HEK293 (cell line): ENCODE results near the gene SNX7.
A peak's percentile ranks its signal among the peaks of the same experiment; 100 is the strongest.

ENCODE experiments used
- CTCF ChIA-PET: fragments of 350-600 bp; formaldehyde crosslinking; extraction: SDS; loops from one replicate; lab custom pipeline; 2021; ENCODE audit warnings: antibody characterized with exemption; lab: Yijun Ruan, JAX
- POLR2A ChIA-PET: fragments of 300-600 bp; formaldehyde crosslinking; extraction: SDS; loops from one replicate; lab custom pipeline; 2020; ENCODE audit warnings: antibody characterized with exemption, inconsistent platforms; lab: Yijun Ruan, JAX
- H3K27ac ChIP-seq: fragments of 200-500 bp; sonication (Bioruptor generic); 2 replicates; pipeline ENCODE4 v1.5.1; 2014; ENCODE audit warnings: low read depth, low read length, control low read depth, inconsistent platforms; ENCODE audit errors: extremely low read depth
- H3K36me3 ChIP-seq, 2 experiments: fragments of 200-500 bp in 1 of 2; sonication (Bioruptor generic) in 1 of 2; 1 replicate in 1 of 2; 2 replicates in 1 of 2; pipeline ENCODE4 v1.5.1; 2014 to 2017; ENCODE audit warnings: inconsistent platforms in 2 of 2, low read length in 2 of 2; ENCODE audit not compliant: control insufficient read depth in 2 of 2, insufficient read depth in 1 of 2
- H3K4me1 ChIP-seq: fragments of 200-500 bp; sonication (Bioruptor generic); 2 replicates; pipeline ENCODE4 v1.5.1; 2014; ENCODE audit warnings: mild to moderate bottlenecking, low read length, inconsistent platforms; ENCODE audit not compliant: control insufficient read depth, insufficient read depth
- H3K4me3 ChIP-seq: 2 replicates; pipeline ENCODE4 v1.5.1; 2011; ENCODE audit warnings: low read depth, mild to moderate bottlenecking, control low read depth, low read length, moderate library complexity
- H3K9me3 ChIP-seq: fragments of 200-500 bp; sonication (Bioruptor generic); 2 replicates; pipeline ENCODE4 v1.5.1; 2014; ENCODE audit warnings: low read depth, low read length, inconsistent platforms; ENCODE audit not compliant: control insufficient read depth, insufficient read depth
- FEZF1 ChIP-seq: fragments of 450-650 bp; formaldehyde crosslinking; IDR thresholded peaks from 2 replicates; pipeline ENCODE4 v1.5.1; 2016; ENCODE audit warnings: missing biosample characterization, missing genetic modification characterization
- GLI2 ChIP-seq: fragments of 450-650 bp; formaldehyde crosslinking; IDR thresholded peaks from 2 replicates; pipeline ENCODE4; 2017; ENCODE audit warnings: missing biosample characterization, missing genetic modification characterization, low read depth, borderline replicate concordance
- HOXC10 ChIP-seq: sonication (generic); formaldehyde crosslinking; IDR thresholded peaks from 2 replicates; pipeline ENCODE4 v1.8.1; 2023; ENCODE audit warnings: mild to moderate bottlenecking, missing genetic modification reagents
- IKZF3 ChIP-seq: fragments of 450-650 bp; IDR thresholded peaks from 2 replicates; pipeline ENCODE4 v1.5.0; 2018; ENCODE audit warnings: missing biosample characterization, mild to moderate bottlenecking, missing genetic modification characterization, moderate library complexity
- OVOL3 ChIP-seq: fragments of 450-650 bp; formaldehyde crosslinking; IDR thresholded peaks from 2 replicates; pipeline ENCODE4 v1.5.1; 2016; ENCODE audit warnings: missing biosample characterization, missing genetic modification characterization
- SCRT2 ChIP-seq: fragments of 450-650 bp; formaldehyde crosslinking; IDR thresholded peaks from 2 replicates; pipeline ENCODE4 v1.5.1; 2016; ENCODE audit warnings: missing biosample characterization, missing genetic modification characterization
- ZBTB21 ChIP-seq: fragments of 450-650 bp; formaldehyde crosslinking; IDR thresholded peaks from 2 replicates; pipeline ENCODE4 v1.5.1; 2017; ENCODE audit warnings: missing biosample characterization, missing genetic modification characterization
- ZNF302 ChIP-seq: fragments of 450-650 bp; formaldehyde crosslinking; IDR thresholded peaks from 2 replicates; pipeline ENCODE4 v1.5.1; 2016; ENCODE audit warnings: missing biosample characterization, missing genetic modification characterization, low read depth
- ZNF37A ChIP-seq: fragments of 450-650 bp; IDR thresholded peaks from 2 replicates; pipeline ENCODE4 v1.5.1; 2018; ENCODE audit warnings: missing biosample characterization, missing genetic modification characterization
- ZNF394 ChIP-seq: fragments of 450-650 bp; formaldehyde crosslinking; IDR thresholded peaks from 2 replicates; pipeline ENCODE4 v1.5.1; 2016; ENCODE audit warnings: missing biosample characterization, missing genetic modification characterization, mild to moderate bottlenecking, moderate library complexity, borderline replicate concordance
- ZNF654 ChIP-seq: fragments of 450-650 bp; formaldehyde crosslinking; IDR thresholded peaks from 2 replicates; pipeline ENCODE4 v1.5.1; 2016; ENCODE audit warnings: low read depth, missing biosample characterization, missing genetic modification characterization
- ZNF660 ChIP-seq: fragments of 450-650 bp; IDR thresholded peaks from 2 replicates; pipeline ENCODE4 v1.5.1; 2018; ENCODE audit warnings: missing biosample characterization, mild to moderate bottlenecking, missing genetic modification characterization
- ZNF777 ChIP-seq: fragments of 450-650 bp; formaldehyde crosslinking; IDR thresholded peaks from 2 replicates; pipeline ENCODE4 v1.5.1; 2017; ENCODE audit warnings: missing biosample characterization, missing genetic modification characterization, borderline replicate concordance
- ZNF785 ChIP-seq: fragments of 450-650 bp; formaldehyde crosslinking; IDR thresholded peaks from 2 replicates; pipeline ENCODE4 v1.5.1; 2016; ENCODE audit warnings: missing biosample characterization, missing genetic modification characterization
- ZSCAN30 ChIP-seq: fragments of 450-650 bp; IDR thresholded peaks from 2 replicates; pipeline ENCODE4 v1.5.1; 2018; ENCODE audit warnings: missing biosample characterization, mild to moderate bottlenecking, missing genetic modification characterization, moderate library complexity
- TF ChIP-seq, protein P1 (sequence below): sonication (generic); formaldehyde crosslinking; IDR thresholded peaks from 2 replicates; pipeline ENCODE4 v1.8.1; 2022; ENCODE audit warnings: mild to moderate bottlenecking, moderate library complexity, missing genetic modification reagents
- TF ChIP-seq, protein P2 (sequence below): fragments of 450-650 bp; formaldehyde crosslinking; IDR thresholded peaks from 2 replicates; pipeline ENCODE4 v1.5.1; 2016; ENCODE audit warnings: missing biosample characterization, missing genetic modification characterization
- TF ChIP-seq, protein P3 (sequence below): fragments of 450-650 bp; formaldehyde crosslinking; IDR thresholded peaks from 2 replicates; pipeline ENCODE4 v1.5.1; 2016; ENCODE audit warnings: missing biosample characterization, missing genetic modification characterization
- TF ChIP-seq, protein P4 (sequence below): fragments of 450-650 bp; formaldehyde crosslinking; IDR thresholded peaks from 2 replicates; pipeline ENCODE4 v1.5.0; 2017; ENCODE audit warnings: missing biosample characterization, missing genetic modification characterization, borderline replicate concordance
- TF ChIP-seq, protein P5 (sequence below): fragments of 450-650 bp; formaldehyde crosslinking; IDR thresholded peaks from 2 replicates; pipeline ENCODE4 v1.5.1; 2016; ENCODE audit warnings: missing biosample characterization, missing genetic modification characterization
- TF ChIP-seq, protein P6 (sequence below): fragments of 450-650 bp; formaldehyde crosslinking; IDR thresholded peaks from 2 replicates; pipeline ENCODE4 v1.5.1; 2016; ENCODE audit warnings: missing biosample characterization, missing genetic modification characterization

The SNX7 gene

DNA sequence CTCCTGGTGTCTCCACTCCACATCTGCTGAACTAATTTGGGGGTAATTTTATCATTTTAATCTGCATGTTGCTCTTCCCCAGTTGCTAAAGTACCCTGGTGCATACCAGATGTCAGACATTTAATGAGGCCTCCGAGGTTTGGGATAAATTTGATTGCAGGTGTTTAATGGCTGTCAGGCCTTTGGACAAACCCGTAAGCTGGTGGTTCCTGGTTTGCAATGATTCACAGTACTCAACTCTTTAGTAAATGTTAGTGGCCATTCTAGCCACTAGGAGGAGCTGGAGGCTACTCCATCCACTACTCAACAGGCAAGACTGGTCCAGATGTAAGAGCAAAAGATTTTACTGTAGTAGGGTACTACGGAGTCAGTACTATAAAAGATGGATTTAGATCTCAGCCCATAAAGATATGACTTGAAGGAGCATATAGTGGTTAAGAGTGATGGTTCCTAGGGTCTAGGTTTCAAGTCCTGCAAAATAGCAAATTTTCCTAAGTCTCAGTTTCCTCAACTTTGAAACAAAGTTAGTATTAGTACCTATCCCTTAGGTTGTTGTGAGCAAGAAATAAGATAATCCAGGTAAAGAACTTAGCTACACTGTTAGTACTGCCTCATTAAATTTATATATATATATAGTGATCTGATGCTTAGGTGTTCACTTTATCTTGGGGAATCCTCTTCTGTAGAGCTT lies 132.8 kb downstream of the SNX7 start:
- no peak overlapping the region for H3K4me3 ChIP-seq
- no peak overlapping the region for H3K27ac ChIP-seq
- H3K4me1 ChIP-seq = no peaks in the 10 kb centered on the region
- H3K36me3 ChIP-seq = no peaks in the 10 kb centered on the region
- TF ChIP-seq ZNF654 (peak; percentile 64), ZSCAN30 (peak; percentile 27; the same call in 1 of the 2 replicates), SCRT2 (tag by site-specific recombination) (peak; percentile 77; the same call in 1 of the 2 replicates)
- TF ChIP-seq, protein P1, sequence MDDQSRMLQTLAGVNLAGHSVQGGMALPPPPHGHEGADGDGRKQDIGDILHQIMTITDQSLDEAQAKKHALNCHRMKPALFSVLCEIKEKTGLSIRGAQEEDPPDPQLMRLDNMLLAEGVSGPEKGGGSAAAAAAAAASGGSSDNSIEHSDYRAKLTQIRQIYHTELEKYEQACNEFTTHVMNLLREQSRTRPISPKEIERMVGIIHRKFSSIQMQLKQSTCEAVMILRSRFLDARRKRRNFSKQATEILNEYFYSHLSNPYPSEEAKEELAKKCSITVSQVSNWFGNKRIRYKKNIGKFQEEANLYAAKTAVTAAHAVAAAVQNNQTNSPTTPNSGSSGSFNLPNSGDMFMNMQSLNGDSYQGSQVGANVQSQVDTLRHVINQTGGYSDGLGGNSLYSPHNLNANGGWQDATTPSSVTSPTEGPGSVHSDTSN = no peak
- TF ChIP-seq, all 188 proteins: peak for 3
- CTCF ChIA-PET = interaction anchor here (0.5 to 4.0 kb wide), 27 partner anchors 9 to 914 kb away, joined by 3 to 16 read pairs (median 3); partner anchors contain the start of gene SNX7
- POLR2A ChIA-PET = no interaction called here
- H3K9me3 ChIP-seq = no peaks in the 10 kb centered on the region

DNA sequence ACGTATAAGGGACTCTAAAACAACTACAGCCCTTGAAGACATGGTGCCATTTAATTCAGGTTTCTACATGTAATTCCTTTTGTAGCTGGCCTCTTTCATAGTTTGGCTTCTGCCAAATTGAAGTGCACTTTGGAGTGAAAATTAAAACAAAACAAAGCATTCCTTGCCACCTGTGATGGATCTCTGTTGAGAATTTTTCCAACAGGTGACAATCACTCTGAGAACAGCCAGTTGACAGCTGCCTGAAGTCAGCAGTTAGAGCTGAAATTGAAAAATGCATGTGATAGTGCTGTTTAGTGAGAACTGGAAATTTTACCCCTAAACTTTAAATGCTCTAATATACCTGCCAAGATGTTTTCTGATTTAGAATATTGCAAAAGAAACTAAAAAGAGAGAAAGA lies 134.5 kb downstream of the SNX7 start:
- H3K4me3 ChIP-seq = no peak overlapping the region
- no peaks in the 10 kb centered on the region for H3K36me3 ChIP-seq
- no peaks in the 10 kb centered on the region for H3K4me1 ChIP-seq
- ChIA-PET CTCF (interaction anchor here (1.1 to 4.0 kb wide), 2 partner anchors 686 to 890 kb away, joined by 3 to 16 read pairs; no protein-coding TSS in a partner anchor), POLR2A (no interaction called here)
- no peaks in the 10 kb centered on the region for H3K9me3 ChIP-seq
- H3K27ac ChIP-seq = no peak overlapping the region
- no peak for TF ChIP-seq ZNF394 (tag by site-specific recombination)
- no peak for TF ChIP-seq SCRT2 (tag by site-specific recombination)
- TF ChIP-seq, protein P2, sequence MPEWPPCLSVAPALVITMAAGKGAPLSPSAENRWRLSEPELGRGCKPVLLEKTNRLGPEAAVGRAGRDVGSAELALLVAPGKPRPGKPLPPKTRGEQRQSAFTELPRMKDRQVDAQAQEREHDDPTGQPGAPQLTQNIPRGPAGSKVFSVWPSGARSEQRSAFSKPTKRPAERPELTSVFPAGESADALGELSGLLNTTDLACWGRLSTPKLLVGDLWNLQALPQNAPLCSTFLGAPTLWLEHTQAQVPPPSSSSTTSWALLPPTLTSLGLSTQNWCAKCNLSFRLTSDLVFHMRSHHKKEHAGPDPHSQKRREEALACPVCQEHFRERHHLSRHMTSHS (tag by site-specific recombination) = no peak
- TF ChIP-seq, protein P3, sequence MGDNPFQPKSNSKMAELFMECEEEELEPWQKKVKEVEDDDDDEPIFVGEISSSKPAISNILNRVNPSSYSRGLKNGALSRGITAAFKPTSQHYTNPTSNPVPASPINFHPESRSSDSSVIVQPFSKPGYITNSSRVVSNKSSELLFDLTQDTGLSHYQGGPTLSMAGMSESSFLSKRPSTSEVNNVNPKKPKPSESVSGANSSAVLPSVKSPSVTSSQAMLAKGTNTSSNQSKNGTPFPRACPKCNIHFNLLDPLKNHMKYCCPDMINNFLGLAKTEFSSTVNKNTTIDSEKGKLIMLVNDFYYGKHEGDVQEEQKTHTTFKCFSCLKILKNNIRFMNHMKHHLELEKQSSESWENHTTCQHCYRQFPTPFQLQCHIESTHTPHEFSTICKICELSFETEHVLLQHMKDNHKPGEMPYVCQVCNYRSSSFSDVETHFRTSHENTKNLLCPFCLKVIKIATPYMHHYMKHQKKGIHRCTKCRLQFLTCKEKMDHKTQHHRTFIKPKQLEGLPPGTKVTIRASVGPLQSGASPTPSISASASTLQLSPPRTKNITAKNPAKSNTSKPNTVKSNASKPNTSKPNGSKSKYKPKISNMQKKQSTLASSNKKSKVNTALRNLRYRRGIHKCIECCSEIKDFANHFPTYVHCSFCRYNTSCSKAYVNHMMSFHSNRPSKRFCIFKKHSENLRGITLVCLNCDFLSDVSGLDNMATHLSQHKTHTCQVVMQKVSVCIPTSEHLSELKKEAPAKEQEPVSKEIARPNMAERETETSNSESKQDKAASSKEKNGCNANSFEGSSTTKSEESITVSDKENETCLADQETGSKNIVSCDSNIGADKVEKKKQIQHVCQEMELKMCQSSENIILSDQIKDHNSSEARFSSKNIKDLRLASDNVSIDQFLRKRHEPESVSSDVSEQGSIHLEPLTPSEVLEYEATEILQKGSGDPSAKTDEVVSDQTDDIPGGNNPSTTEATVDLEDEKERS = no peak
- TF ChIP-seq ZNF302 (tag by site-specific recombination) = no peak
- no peak for TF ChIP-seq FEZF1
- no peak for TF ChIP-seq ZNF660
- TF ChIP-seq OVOL3 (tag by site-specific recombination) = no peak
- TF ChIP-seq GLI2 (tag by site-specific recombination) = no peak
- TF ChIP-seq ZNF37A (tag by site-specific recombination) = no peak
- no peak for TF ChIP-seq IKZF3 (tag by site-specific recombination)
- TF ChIP-seq ZNF777 (tag by site-specific recombination) = no peak
- no peak for TF ChIP-seq HOXC10
- TF ChIP-seq, protein P4, sequence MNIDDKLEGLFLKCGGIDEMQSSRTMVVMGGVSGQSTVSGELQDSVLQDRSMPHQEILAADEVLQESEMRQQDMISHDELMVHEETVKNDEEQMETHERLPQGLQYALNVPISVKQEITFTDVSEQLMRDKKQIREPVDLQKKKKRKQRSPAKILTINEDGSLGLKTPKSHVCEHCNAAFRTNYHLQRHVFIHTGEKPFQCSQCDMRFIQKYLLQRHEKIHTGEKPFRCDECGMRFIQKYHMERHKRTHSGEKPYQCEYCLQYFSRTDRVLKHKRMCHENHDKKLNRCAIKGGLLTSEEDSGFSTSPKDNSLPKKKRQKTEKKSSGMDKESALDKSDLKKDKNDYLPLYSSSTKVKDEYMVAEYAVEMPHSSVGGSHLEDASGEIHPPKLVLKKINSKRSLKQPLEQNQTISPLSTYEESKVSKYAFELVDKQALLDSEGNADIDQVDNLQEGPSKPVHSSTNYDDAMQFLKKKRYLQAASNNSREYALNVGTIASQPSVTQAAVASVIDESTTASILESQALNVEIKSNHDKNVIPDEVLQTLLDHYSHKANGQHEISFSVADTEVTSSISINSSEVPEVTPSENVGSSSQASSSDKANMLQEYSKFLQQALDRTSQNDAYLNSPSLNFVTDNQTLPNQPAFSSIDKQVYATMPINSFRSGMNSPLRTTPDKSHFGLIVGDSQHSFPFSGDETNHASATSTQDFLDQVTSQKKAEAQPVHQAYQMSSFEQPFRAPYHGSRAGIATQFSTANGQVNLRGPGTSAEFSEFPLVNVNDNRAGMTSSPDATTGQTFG (tag by site-specific recombination) = no peak
- TF ChIP-seq, protein P5, sequence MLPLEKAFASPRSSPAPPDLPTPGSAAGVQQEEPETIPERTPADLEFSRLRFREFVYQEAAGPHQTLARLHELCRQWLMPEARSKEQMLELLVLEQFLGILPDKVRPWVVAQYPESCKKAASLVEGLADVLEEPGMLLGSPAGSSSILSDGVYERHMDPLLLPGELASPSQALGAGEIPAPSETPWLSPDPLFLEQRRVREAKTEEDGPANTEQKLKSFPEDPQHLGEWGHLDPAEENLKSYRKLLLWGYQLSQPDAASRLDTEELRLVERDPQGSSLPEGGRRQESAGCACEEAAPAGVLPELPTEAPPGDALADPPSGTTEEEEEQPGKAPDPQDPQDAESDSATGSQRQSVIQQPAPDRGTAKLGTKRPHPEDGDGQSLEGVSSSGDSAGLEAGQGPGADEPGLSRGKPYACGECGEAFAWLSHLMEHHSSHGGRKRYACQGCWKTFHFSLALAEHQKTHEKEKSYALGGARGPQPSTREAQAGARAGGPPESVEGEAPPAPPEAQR (tag by site-specific recombination) = no peak
- no peak for TF ChIP-seq ZNF785 (tag by site-specific recombination)
- TF ChIP-seq, protein P6, sequence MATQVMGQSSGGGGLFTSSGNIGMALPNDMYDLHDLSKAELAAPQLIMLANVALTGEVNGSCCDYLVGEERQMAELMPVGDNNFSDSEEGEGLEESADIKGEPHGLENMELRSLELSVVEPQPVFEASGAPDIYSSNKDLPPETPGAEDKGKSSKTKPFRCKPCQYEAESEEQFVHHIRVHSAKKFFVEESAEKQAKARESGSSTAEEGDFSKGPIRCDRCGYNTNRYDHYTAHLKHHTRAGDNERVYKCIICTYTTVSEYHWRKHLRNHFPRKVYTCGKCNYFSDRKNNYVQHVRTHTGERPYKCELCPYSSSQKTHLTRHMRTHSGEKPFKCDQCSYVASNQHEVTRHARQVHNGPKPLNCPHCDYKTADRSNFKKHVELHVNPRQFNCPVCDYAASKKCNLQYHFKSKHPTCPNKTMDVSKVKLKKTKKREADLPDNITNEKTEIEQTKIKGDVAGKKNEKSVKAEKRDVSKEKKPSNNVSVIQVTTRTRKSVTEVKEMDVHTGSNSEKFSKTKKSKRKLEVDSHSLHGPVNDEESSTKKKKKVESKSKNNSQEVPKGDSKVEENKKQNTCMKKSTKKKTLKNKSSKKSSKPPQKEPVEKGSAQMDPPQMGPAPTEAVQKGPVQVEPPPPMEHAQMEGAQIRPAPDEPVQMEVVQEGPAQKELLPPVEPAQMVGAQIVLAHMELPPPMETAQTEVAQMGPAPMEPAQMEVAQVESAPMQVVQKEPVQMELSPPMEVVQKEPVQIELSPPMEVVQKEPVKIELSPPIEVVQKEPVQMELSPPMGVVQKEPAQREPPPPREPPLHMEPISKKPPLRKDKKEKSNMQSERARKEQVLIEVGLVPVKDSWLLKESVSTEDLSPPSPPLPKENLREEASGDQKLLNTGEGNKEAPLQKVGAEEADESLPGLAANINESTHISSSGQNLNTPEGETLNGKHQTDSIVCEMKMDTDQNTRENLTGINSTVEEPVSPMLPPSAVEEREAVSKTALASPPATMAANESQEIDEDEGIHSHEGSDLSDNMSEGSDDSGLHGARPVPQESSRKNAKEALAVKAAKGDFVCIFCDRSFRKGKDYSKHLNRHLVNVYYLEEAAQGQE (tag by site-specific recombination) = no peak
- no peak for TF ChIP-seq ZBTB21 (tag by site-specific recombination)
